GM19468 (cell line): ENCODE results near the gene SORCS2.

Source experiments
- ATAC-seq: cut with Tn5 transposase; IDR thresholded peaks from one replicate; pipeline ENCODE4 v1.9.1; 2021; ENCODE audit warnings: mild to moderate bottlenecking, moderate library complexity, moderate number of reproducible peaks; ENCODE audit not compliant: unreplicated experiment; ENCODE audit errors: extremely low read depth

SORCS2 gene

GRCh38 chr4:7183780-7184460 is 8.4 kb upstream of the SORCS2 start:
- no peak for ATAC-seq

- ATAC-seq: no peak
These were observed 6.8 kb upstream of the SORCS2 start for GRCh38 chr4:7185487-7186030.

GRCh38 chr4:7186031-7186430 is 6.3 kb upstream of the SORCS2 start:
- no peak for ATAC-seq

GRCh38 chr4:7186516-7187167 is 5.7 kb upstream of the SORCS2 start:
- no peak for ATAC-seq

- no peak for ATAC-seq
These were observed 5.2 kb upstream of the SORCS2 start for GRCh38 chr4:7187168-7187535.

- no peak for ATAC-seq
These were observed 4.6 kb upstream of the SORCS2 start for GRCh38 chr4:7187691-7188090.

- no peak for ATAC-seq
These were observed 3.3 kb upstream of the SORCS2 start for GRCh38 chr4:7189066-7189465.

GRCh38 chr4:7189475-7190277 is 2.7 kb upstream of the SORCS2 start:
- ATAC-seq: no peak

- no peak for ATAC-seq
These were observed 2.1 kb upstream of the SORCS2 start for GRCh38 chr4:7190278-7190594.

- no peak for ATAC-seq
These were observed 1.4 kb upstream of the SORCS2 start for GRCh38 chr4:7190691-7191545.

- no peak for ATAC-seq
These were observed 639 bp upstream of the SORCS2 start for GRCh38 chr4:7191546-7192251.

- no peak for ATAC-seq
These were observed 956 bp downstream of the SORCS2 start for GRCh38 chr4:7193030-7193958.

GRCh38 chr4:7194251-7195140 is 2.2 kb downstream of the SORCS2 start:
- ATAC-seq: no peak

GRCh38 chr4:7195141-7195515 is 2.8 kb downstream of the SORCS2 start:
- no peak for ATAC-seq

GRCh38 chr4:7195546-7196287 is 3.4 kb downstream of the SORCS2 start:
- ATAC-seq: no peak

- no peak for ATAC-seq
These were observed 3.9 kb downstream of the SORCS2 start for GRCh38 chr4:7196288-7196651.

- no peak for ATAC-seq
These were observed 4.4 kb downstream of the SORCS2 start for GRCh38 chr4:7196736-7197135.
